GM19452 (cell line): ENCODE measurements around the gene PODN.

Source experiments
- ATAC-seq: cut with Tn5 transposase; IDR thresholded peaks from one replicate; pipeline ENCODE4 v1.9.1; 2021; ENCODE audit not compliant: unreplicated experiment

Gene PODN

DNA sequence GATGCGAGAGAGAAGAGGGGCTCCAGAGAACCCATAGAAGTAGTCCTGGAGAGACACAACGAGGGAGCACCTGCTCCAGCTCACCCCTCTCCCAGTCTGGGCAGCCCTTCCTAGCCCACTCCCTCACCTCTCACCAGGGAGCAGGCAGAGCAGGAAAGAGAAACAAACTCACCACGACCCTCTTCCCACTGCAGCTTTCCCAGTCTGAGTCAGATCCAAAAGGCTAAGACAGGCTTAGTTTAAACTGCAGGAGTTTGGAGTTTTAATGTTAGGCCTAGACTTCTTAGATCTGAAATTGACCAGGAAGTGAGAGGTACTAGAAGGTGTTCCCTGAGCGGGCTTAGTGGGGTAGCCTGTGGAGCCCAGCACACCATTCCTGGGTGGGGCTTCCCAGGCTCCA lies 50.8 kb downstream of the PODN start:
- no peak for ATAC-seq

DNA sequence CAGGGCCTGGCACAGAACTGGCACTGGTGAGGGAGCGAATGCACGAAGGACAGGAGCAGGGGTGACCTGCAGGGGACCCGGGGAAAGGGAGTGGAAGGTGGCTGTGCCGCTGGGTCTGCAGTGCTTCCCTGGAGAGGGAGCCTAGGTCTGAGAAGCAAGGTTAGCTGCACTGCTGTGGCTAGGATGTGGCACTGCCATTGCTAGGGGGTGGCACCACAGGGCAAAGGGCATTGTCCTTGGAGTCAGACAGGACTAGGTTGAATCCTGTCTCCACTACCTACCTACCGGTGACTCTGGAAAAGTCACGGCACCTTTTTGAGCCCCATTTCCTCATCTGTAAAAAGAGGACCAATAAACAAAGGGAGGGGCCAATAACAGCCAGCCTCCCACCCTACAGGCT lies 52.1 kb downstream of the PODN start:
- ATAC-seq = no peak

GRCh38 chr1:53114581-53115400 lies 52.8 kb downstream of the PODN start:
- ATAC-seq = no peak

- ATAC-seq = no peak
Measured at GRCh38 chr1:53115403-53116306, 53.6 kb downstream of the PODN start.

GRCh38 chr1:53116307-53116810 lies 54.3 kb downstream of the PODN start:
- no peak for ATAC-seq

DNA sequence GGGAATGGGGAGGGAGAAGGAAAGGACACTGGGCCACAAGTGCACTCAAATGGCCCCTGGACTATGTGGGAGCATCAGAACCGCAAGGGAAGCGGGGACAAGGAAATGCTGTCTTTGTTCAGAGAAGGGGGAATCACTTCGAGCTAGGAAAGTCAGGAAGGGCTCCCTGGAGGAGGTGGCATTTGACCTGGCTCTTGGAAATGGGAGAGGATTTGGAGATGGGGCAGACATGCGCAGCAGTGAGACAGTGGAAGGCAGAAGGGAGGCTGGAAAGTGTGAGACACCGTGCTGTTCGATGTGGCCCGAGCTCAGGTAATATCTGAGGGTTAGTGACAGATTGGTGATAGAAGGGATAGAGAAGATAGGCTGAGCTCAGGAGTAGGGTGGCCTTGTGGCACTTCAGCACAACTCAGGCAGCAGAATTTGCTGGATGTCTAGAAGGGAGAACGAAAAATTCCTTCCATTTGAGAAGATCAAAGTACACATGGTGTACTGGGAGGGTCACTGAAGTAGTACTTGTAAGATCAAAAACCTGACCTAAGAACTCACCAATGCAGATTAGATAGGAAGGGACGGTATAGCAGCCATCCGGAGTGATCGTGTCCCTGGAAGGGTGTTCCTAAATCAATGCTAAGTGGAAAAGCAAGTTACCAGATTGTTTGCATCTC lies 55.1 kb downstream of the PODN start:
- ATAC-seq = no peak

DNA sequence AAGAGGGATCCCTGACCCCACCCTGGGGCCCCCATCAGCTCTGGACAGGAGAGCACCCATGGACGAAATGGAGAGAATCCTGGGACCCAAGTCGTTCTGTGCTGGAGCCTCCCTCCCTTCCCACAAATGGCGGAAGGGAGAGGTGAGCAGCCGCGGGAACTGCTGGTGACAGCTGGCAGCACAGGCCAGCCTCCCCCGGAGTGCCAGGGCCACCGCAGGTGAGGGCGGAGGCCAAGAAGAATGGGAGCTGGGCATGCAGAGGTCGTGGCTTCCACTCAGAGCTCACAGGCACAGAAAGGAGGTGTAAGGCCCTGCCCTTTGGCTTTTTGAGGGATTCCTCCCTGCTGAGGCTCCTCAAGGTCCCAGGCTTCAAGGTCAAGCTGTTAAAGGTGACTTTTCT lies 55.8 kb downstream of the PODN start:
- ATAC-seq = no peak

GRCh38 chr1:53120659-53121058 lies 58.6 kb downstream of the PODN start:
- no peak for ATAC-seq

DNA sequence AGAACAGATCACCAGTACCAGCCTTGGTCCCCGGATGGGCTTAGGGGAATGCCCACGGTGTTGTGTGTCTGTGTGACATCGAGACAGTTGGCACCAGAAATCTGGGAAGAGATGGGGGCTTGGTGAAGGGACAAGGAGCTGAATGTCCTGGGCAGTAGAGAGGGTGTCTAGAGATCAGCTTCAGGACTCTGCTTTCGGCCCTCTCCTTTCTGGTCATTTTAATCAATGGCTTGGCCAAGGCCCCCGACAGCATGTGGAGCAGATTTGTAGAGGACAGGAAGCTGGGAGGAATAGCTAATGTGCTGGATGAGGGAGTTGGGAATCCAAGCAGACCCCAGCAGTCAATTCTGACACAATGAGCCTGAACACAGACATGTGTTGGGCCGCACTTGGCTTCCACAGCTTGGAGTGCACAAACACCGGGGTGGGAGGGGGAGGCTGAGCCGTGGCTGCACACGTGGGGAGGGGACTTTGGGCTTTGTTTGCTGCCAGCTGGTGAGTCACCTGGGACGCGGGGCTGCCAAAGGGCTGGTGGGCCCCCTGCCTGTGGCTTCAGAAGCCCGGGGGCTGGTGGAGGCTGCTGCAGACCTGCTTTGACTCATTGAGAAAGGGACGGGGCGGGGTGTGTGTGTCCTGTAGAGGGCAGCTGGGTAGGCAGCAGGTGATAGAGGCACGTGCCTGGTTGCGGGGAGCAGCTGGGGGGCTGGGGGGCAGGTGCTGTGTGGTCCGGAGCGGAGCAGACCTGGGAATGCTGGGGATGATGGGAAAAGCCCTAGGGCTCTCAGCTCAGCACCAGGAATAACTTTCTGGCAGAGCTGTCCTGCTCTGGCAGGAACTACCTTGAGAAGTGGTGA lies 59.5 kb downstream of the PODN start:
- ATAC-seq = no peak

DNA sequence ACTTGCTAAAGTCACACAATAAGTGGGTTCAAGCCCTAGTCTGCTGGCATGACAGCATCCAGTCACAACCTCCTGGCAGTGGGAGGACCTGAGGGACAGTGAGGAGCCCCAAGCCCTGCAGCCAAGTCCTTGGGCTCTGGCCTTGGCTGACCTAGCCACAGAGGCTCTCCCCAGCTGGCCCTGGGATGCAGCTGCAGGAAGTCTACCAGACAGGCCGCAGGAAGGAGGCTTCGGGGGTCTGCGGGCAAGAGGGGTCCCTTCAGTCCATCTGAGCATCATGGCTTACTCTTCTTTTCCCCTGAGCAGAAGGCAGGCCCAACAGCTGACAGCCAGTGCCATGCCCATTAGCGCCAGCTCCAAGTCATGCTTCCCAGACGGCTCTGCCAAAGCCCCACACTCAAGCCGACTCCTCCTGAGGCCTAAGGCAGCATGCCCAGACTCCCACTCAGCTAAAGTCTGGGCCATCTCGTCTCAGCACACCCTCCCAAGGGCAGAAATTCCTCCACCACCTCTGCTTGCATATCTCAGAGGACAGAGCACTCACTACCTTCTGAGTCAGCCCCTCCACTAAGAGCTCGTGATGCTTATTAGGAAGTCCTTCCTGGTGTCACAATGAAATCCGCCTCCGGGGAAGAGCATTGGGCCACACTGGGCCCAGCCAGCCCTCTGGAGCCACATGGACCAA lies 60.3 kb downstream of the PODN start:
- no peak for ATAC-seq

GRCh38 chr1:53122961-53123413 lies 61.0 kb downstream of the PODN start:
- ATAC-seq = no peak

DNA sequence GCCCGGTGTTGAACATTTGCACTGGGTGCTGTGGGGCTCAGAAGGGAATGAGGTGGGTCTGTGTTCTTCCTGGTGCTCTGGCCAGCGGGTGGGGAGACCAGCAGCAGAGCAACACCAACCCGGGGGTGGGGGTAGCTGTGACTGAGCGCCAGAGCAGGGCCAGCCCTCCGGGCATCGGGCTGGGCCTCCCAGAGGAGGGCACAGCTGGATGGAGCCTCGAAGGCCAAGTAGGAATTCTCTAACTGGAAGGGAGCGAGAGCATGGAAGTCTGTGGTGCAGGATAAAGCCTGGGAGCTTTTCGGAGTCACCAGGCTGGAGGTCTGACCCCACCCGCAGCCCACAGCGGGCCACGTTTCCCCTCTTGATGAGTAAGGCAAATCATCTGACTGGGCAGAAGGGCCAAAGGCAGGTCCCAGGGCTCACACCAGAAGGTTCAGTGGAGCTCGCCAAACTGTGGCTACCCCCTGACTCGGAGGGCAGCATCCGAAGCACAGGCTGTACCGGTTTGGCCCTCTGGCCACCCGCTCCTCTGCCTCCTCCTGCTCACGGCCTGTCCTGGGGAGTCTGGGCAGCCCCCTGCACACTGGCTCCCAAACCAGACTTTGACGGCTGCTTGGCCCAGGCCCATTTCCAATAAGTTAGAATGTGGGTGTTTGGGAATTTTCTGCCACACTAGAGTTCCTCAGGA lies 61.6 kb downstream of the PODN start:
- no peak for ATAC-seq

DNA sequence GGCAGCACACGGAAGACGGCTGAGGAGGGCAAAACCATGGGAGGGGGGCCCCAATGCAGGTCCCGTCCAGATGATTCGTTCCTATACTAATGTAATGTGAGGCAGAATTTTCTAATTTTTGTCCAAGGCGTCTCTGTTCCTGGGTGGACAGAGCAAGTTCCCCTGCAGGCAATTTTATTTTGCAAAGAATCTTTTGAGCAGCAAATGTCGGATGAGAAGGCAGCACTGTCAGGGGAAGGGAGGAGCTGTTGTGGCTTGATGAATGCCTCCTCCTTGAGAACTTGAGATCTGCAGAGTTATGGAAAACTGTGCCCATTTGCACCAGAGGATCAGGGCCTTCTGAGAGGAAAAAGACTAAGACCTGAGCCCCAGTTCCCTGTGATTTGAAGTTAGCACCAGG lies 63.1 kb downstream of the PODN start:
- ATAC-seq = no peak

GRCh38 chr1:53125623-53126360 lies 63.8 kb downstream of the PODN start:
- no peak for ATAC-seq

DNA sequence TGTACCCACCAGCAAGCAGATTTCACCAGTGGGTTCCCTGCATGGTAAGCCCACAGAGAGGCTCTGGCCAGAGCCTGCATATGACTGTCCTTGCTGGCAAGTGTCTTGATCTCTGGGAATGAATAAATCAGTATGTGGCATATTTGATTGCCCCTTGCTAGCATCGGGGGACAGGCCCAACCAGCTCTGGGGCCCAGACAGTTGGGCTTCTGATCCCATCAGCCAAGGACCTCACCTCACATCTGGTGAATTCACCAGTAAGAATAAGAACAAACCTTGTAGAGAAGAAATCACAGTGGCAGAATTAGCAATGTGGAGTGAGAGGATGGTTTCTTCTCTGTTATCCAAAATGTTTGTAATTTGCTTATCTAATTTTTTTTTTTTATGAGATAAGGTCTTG lies 64.5 kb downstream of the PODN start:
- ATAC-seq = no peak

- ATAC-seq = no peak
Measured at GRCh38 chr1:53127546-53127945, 65.5 kb downstream of the PODN start.

- ATAC-seq = no peak
Measured at GRCh38 chr1:53128401-53128800, 66.4 kb downstream of the PODN start.

- no peak for ATAC-seq
Measured at GRCh38 chr1:53129891-53130597, 68.0 kb downstream of the PODN start.
